Stimulated activated CD4-positive, alpha-beta T cell treated with anti-CD3 and anti-CD28 coated beads, TNF-alpha, amount 100 ng/mL, for 4 hours (primary cell): ENCODE results near the gene OR4N5.
"Not testable (repeated sequence)": the region's sequence is repeated elsewhere in the genome, so short reads cannot be mapped to it uniquely, and the experiment has no call there.

ENCODE experiments used
- DNase-seq, 3 experiments: peaks; one replicate each; pipeline ENCODE4 v3.0.0-alpha.2; 2020; ENCODE audit warnings: low read depth in 3 of 3

The OR4N5 gene

GRCh38 chr14:20138520-20138919, at the start of gene OR4N5:
OR4N5 (plus strand) TSS chr14:20138820; CDS start chr14:20143736, 4,916 bp downstream.
- DNase-seq: no peak

GRCh38 chr14:20092050-20092449, 46.6 kb upstream of the OR4N5 start:
- no peak for DNase-seq

DNA sequence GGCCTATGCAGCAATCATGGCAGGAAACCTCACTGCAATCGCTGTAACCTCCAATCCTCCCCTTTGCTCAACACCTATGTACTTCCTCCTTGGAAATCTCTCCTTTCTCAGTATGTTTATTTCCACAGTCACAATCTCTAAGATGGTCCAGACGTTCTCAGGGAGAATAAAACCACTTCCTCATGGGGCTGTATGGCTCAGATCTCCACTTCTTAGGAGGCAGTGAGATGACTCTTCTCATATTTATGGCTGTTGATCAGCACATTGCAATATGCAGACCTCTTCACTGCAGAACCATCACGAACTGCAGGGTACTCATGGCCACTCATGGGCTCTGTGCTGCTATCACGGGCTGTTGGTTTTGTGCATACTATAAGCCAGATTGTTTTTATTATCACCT, 45.2 kb upstream of the OR4N5 start:
- DNase-seq: no peak

- not testable (repeated sequence) for DNase-seq
Observed at GRCh38 chr14:20098926-20099770, 39.5 kb upstream of the OR4N5 start.

DNA sequence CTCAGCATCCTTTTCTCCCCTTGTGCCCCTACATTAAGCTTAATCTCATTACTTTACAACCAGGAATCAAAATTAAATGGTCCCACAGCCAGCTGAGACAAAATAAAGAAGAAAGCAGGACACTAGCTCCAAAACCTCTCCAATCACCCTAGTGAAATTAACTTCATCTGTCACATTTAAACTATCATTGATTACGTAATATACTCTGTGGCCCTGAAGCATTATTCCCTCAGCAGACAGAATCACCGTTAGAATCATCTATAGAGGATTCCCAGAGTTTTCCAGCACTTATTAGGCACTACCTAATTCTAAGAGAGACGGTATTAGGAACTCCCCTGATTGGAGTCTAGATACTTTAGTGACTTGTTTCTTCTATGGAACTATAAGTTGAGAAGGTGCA, 28.2 kb upstream of the OR4N5 start, which contains the start of gene OR4K17:
TSS of gene OR4K17 (plus strand) at position 302 of the 400 bp plus-strand sequence. CDS start 6,761 bp downstream, outside the sequence.
- DNase-seq: no peak

GRCh38 chr14:20112321-20112720, 26.3 kb upstream of the OR4N5 start:
- no peak for DNase-seq

DNA sequence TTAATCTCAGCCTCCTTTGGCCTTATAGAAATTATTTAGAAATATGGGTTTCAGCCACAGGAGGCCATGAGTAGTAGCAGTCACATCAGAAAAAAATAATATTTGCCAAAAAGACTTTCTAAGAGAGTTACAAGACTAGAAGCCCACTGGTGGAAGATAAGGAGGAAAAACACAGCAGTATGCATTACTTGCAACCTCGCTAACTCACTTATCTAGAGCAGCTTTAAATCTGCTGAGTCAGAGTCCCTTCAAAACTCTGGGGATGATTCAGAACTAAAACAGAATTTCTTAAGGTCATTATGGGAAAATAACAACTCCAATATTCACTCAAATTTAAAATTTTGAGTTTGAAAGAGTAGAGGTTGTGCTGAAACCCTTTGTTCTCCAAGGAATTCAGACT, 21.9 kb upstream of the OR4N5 start:
- DNase-seq: no peak

- DNase-seq: no peak
Observed at GRCh38 chr14:20118795-20119194, 19.8 kb upstream of the OR4N5 start.

DNA sequence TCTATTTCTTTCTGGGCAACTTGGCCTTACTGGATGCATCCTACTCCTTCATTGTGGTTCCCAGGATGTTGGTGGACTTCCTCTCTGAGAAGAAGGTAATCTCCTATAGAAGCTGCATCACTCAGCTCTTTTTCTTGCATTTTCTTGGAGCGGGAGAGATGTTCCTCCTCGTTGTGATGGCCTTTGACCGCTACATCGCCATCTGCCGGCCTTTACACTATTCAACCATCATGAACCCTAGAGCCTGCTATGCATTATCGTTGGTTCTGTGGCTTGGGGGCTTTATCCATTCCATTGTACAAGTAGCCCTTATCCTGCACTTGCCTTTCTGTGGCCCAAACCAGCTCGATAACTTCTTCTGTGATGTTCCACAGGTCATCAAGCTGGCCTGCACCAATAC, 5.3 kb downstream of the OR4N5 start:
- DNase-seq: no peak

DNA sequence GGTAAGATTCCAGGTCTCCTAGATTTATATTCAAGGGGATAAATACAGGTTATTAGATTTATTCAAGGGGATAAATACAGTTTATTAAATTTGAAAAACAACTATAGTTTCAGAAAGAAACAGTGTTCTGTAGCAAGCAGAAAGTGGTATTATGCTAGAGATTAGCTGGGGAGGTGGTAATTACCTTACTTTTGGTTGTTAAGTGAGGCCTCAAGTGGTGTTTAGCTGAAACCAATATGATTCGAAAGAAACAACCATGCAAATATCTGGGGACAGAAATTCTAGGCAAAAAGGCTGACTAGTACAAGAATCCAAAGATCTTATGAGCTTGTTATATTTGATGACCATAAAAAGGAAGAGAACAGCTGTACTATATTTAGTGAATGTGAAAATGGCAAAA, 6.2 kb downstream of the OR4N5 start:
- DNase-seq: no peak

DNA sequence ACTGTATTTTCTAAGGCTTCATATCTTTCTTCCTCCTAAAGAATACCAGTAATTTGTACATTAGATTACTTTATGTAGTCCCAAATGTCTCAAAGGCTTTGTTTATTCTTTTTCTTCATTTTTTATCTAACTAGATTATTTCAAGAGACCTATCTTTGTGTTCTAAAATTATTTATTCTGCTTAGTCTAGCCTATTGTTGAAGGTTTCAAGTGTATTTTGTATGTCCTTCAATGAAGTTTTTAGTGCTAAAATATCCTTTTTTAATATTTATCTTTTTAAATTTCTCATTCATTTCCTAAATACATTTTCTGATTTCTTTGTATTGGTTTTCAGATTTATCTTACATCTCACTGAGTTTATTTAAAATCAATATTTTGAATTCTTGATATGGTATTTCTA, 25.8 kb downstream of the OR4N5 start:
- no peak for DNase-seq

DNA sequence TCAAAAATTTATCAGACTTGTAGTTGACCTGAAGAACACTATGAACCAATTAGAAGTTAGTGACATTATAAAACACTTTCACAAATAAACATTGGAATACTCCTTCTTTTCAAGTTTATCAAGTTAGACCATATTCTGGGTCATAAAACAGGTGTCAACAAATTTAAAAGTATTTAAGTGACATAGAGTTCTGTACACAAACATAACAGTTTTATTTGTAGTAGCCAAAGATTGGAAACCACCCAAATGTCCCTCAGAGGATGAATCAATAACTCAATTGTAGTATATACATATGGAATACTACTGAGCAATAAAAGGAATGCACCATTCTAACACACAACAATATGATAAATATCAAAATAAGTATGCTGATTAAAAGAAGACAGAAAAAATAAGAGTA, 28.5 kb downstream of the OR4N5 start:
- DNase-seq: no peak

GRCh38 chr14:20169852-20170251, 31.2 kb downstream of the OR4N5 start:
- DNase-seq: not testable (repeated sequence)

- not testable (repeated sequence) for DNase-seq
Observed at GRCh38 chr14:20174205-20174604, 35.6 kb downstream of the OR4N5 start.

GRCh38 chr14:20176330-20176729, 37.7 kb downstream of the OR4N5 start:
- DNase-seq: no peak

DNA sequence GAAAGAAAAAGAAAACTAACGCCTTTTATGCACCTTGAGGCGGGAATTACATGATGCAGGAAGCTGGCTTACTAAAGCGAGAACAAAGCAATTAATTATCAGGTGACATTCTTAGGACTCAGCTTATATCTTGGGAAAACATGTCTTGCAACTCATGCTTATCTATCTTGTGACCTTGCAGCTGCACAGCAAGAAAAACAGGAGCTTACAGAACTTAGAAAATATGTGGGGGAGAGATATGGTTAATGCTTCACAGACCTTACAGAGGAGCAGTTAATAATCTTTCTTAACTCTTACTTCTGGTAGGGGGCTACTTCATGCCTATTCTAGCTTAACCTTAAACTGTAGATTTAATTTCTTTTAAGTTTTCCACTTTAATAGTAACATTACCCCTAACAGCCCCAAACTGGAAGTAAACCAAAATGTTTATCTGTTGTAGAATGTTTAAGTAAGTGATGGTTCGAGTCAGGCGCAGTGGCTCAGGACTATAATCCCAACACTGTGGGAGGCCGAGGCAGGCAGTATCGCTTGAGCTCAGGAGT, 38.9 kb downstream of the OR4N5 start:
- no peak for DNase-seq

GRCh38 chr14:20179218-20179617, 40.6 kb downstream of the OR4N5 start:
- DNase-seq: no peak

GRCh38 chr14:20179880-20180279, 41.3 kb downstream of the OR4N5 start:
- no peak for DNase-seq

GRCh38 chr14:20180486-20180885, 41.9 kb downstream of the OR4N5 start:
- DNase-seq: no peak

- no peak for DNase-seq
Observed at GRCh38 chr14:20184181-20184580, 45.6 kb downstream of the OR4N5 start.

- no peak for DNase-seq
Observed at GRCh38 chr14:20190596-20190995, 52.0 kb downstream of the OR4N5 start, which contains the start of gene OR11G2. OR11G2 (plus strand) TSS chr14:20190896; CDS start chr14:20197438, 6,542 bp downstream.

GRCh38 chr14:20191396-20191795, 52.8 kb downstream of the OR4N5 start:
- no peak for DNase-seq

- no peak for DNase-seq
Observed at GRCh38 chr14:20194101-20194500, 55.5 kb downstream of the OR4N5 start.
